OCI-LY1 (cell line): Measurements from ENCODE around the gene PDPN.

Experiments used
- H2AFZ ChIP-seq: fragments of 200-600 bp; sonication (generic), shearing (Covaris generic); 2 replicates; pipeline ENCODE4 v1.6.0; 2014; ENCODE audit warnings: antibody characterized with exemption, mild to moderate bottlenecking, low read length
- H3F3A ChIP-seq: fragments of 200-600 bp; sonication (generic), shearing (Covaris generic); 2 replicates; pipeline ENCODE4 v1.6.0; 2014; ENCODE audit warnings: mild to moderate bottlenecking, antibody characterized with exemption, low read length, moderate library complexity; ENCODE audit not compliant: insufficient read depth
- H3K27ac ChIP-seq: fragments of 200-600 bp; sonication (generic); 2 replicates; pipeline ENCODE4 v1.5.1; 2014; ENCODE audit warnings: low read length, mixed run types, mild to moderate bottlenecking, low read depth; ENCODE audit not compliant: poor library complexity, severe bottlenecking
- H3K27me3 ChIP-seq: fragments of 200-600 bp; sonication (generic); 2 replicates; pipeline ENCODE4 v1.6.0; 2014; ENCODE audit warnings: antibody characterized with exemption, mild to moderate bottlenecking, low read length, moderate library complexity; ENCODE audit not compliant: insufficient read depth
- H3K36me3 ChIP-seq: fragments of 200-600 bp; sonication (generic); 2 replicates; pipeline ENCODE4 v1.6.1; 2014; ENCODE audit warnings: mild to moderate bottlenecking, antibody characterized with exemption, low read length, moderate library complexity, mixed read lengths; ENCODE audit not compliant: insufficient read depth
- H3K4me1 ChIP-seq: fragments of 200-600 bp; sonication (generic); 2 replicates; pipeline ENCODE4 v1.5.1; 2014; ENCODE audit warnings: mild to moderate bottlenecking, low read length, moderate library complexity; ENCODE audit not compliant: insufficient read depth, severe bottlenecking
- H3K4me2 ChIP-seq: fragments of 200-600 bp; sonication (generic), shearing (Covaris generic); 2 replicates; pipeline ENCODE4 v1.6.1; 2014; ENCODE audit warnings: low read length
- H3K4me3 ChIP-seq: fragments of 200-600 bp; sonication (generic); 2 replicates; pipeline ENCODE4 v1.5.1; 2014; ENCODE audit warnings: low read length, low read depth, mild to moderate bottlenecking, mixed read lengths; ENCODE audit not compliant: poor library complexity, severe bottlenecking
- H3K79me2 ChIP-seq: fragments of 200-600 bp; shearing (Covaris generic); 2 replicates; pipeline ENCODE4 v1.6.1; 2016; ENCODE audit warnings: mixed run types, low read length, mixed read lengths; ENCODE audit not compliant: insufficient read depth
- H3K9ac ChIP-seq: fragments of 200-600 bp; sonication (generic), shearing (Covaris generic); 2 replicates; pipeline ENCODE4 v1.6.1; 2014; ENCODE audit warnings: mild to moderate bottlenecking, low read length, mixed read lengths
- H3K9me2 ChIP-seq: fragments of 200-600 bp; sonication (generic), shearing (Covaris generic); 2 replicates; pipeline ENCODE4 v1.6.1; 2014; ENCODE audit warnings: low read depth, mild to moderate bottlenecking, low read length, mixed read lengths
- H3K9me3 ChIP-seq: fragments of 200-600 bp; shearing (Covaris generic); 2 replicates; pipeline ENCODE4 v1.6.1; 2014; ENCODE audit warnings: low read length, mixed read lengths
- H4K20me1 ChIP-seq: fragments of 200-600 bp; sonication (generic), shearing (Covaris generic); 2 replicates; pipeline ENCODE4 v1.6.0; 2016; ENCODE audit warnings: mild to moderate bottlenecking, low read length; ENCODE audit not compliant: insufficient read depth
- CTCF ChIP-seq: fragments of 200-600 bp; sonication (generic), shearing (Covaris generic); IDR thresholded peaks from 2 replicates; pipeline ENCODE4 v1.5.1; 2017; ENCODE audit warnings: mild to moderate bottlenecking, antibody characterized with exemption, low read length, moderate library complexity, mixed read lengths
- EZH2 ChIP-seq: fragments of 200-600 bp; sonication (generic), shearing (Covaris generic); IDR thresholded peaks from 2 replicates; pipeline ENCODE4 v1.8.0; 2017; ENCODE audit warnings: borderline replicate concordance, mixed run types, mild to moderate bottlenecking, antibody characterized with exemption, low read length, moderate library complexity, mixed read lengths

Gene PDPN

GRCh38 chr1:13546791-13547190, 36.8 kb upstream of the PDPN start:
- no peaks in the 10 kb centered on the region for H3F3A ChIP-seq
- TF ChIP-seq EZH2 (no peak), CTCF (no peak)
- H3K79me2 ChIP-seq: no peaks in the 10 kb centered on the region
- no peaks in the 10 kb centered on the region for H3K9me2 ChIP-seq
- H4K20me1 ChIP-seq: no peaks in the 10 kb centered on the region
- no peaks in the 10 kb centered on the region for H3K4me1 ChIP-seq
- no peak overlapping the region for H3K4me3 ChIP-seq
- no peak overlapping the region for H2AFZ ChIP-seq
- H3K27me3 ChIP-seq: peaks cover 4% of the 10 kb centered on the region; the same call in 1 of the 2 replicates
- H3K27ac ChIP-seq: no peak overlapping the region
- H3K36me3 ChIP-seq: no peaks in the 10 kb centered on the region
- no peak overlapping the region for H3K4me2 ChIP-seq
- H3K9ac ChIP-seq: no peak overlapping the region
- H3K9me3 ChIP-seq: no peaks in the 10 kb centered on the region

DNA sequence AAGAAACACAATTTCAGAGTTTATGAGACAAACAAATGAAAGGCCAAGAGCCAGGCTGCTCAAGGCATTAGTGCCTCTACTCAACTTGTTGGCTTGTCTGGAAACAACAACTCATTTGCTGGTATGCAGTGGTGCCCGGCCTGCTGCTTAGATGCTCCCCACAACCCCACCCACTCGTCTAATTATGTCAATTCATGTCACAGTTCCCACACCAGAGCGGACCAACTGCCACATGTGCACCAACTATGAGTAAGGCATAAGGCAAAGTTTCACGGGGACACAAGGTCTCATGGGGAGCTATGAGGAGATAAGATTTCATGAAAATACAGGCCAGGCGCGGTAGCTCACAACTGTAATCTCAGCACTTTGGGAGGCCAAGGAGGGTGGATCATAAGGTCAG, 35.4 kb upstream of the PDPN start:
- Histone ChIP-seq H3K4me1 (no peaks in the 10 kb centered on the region), H4K20me1 (no peaks in the 10 kb centered on the region), H3K9ac (no peak overlapping the region), H3K27me3 (peaks cover 4% of the 10 kb centered on the region; the same call in 1 of the 2 replicates), H3K27ac (no peak overlapping the region), H3K9me3 (no peaks in the 10 kb centered on the region), H3K9me2 (no peaks in the 10 kb centered on the region), H3F3A (no peaks in the 10 kb centered on the region), H3K79me2 (no peaks in the 10 kb centered on the region), H2AFZ (no peak overlapping the region), H3K4me2 (no peak overlapping the region), H3K36me3 (no peaks in the 10 kb centered on the region), H3K4me3 (no peak overlapping the region)
- TF ChIP-seq EZH2 (no peak), CTCF (no peak)

- Histone ChIP-seq H4K20me1 (no peaks in the 10 kb centered on the region), H2AFZ (no peak overlapping the region), H3K4me1 (no peaks in the 10 kb centered on the region), H3K4me2 (no peak overlapping the region), H3K4me3 (no peak overlapping the region), H3K79me2 (no peaks in the 10 kb centered on the region), H3F3A (no peaks in the 10 kb centered on the region), H3K9me2 (no peaks in the 10 kb centered on the region), H3K27me3 (peaks cover 4% of the 10 kb centered on the region; the same call in 1 of the 2 replicates), H3K9me3 (no peaks in the 10 kb centered on the region), H3K9ac (no peak overlapping the region), H3K27ac (no peak overlapping the region), H3K36me3 (no peaks in the 10 kb centered on the region)
- TF ChIP-seq CTCF (no peak), EZH2 (no peak)
Measured at GRCh38 chr1:13549021-13549420, 34.6 kb upstream of the PDPN start.
